NCI-H2196 treated with DMSO at 0.1 percent for 48 hours (cell line): ENCODE measurements around the gene PCK2.

Experiments
- DNase-seq: peaks from one replicate; lab custom pipeline; 2025; ENCODE audit not compliant: unreplicated experiment; lab: John Stamatoyannopoulos, UW

PCK2 gene

DNA sequence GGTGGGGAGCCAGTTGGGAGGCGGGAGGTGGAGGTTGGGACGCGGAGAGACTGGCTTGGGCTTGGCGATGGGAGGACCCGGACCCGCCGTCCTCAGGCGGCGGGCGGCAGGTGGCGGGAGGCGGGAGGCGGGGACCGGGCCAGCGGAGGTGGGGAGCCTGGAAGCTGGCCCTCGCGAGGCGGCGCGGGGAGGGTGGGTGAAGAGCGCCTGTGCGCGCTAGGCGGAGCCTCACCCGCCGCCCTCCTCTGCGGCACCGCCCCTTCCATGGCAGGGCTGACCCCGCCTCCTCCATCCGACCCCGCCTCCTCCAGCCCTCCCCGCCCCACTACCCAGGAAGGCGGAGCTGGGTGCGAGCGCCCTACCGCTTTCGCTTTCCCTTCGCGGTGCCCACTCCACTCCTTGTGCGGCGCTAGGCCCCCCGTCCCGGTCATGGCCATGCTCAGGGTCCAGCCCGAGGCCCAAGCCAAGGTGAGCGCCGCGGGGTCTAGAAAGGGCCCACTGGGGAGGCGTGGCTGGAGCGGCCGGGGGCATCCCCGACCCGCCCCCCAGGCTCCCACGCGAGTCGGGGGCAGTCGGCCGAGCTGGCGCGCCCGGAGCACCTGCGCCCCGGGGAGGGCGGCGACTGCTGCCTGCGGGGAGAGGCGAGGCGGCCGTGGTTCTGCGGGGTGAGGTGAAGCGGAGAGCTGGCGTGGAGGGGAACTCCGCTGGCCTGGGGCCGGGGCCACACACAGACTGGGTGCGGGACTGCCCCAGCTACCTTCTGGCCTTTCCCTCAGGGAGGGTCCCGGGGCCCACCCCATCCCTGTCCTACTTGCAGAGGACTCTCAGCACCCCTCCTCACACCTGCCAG is 41.9 kb downstream of the PCK2 start, which contains the start of gene PSME1:
Gene PSME1 (plus strand): TSS at position 361 of the 850 bp plus-strand sequence. CDS start 69 bp downstream, at position 430.
- peak; percentile 90 for DNase-seq

DNA sequence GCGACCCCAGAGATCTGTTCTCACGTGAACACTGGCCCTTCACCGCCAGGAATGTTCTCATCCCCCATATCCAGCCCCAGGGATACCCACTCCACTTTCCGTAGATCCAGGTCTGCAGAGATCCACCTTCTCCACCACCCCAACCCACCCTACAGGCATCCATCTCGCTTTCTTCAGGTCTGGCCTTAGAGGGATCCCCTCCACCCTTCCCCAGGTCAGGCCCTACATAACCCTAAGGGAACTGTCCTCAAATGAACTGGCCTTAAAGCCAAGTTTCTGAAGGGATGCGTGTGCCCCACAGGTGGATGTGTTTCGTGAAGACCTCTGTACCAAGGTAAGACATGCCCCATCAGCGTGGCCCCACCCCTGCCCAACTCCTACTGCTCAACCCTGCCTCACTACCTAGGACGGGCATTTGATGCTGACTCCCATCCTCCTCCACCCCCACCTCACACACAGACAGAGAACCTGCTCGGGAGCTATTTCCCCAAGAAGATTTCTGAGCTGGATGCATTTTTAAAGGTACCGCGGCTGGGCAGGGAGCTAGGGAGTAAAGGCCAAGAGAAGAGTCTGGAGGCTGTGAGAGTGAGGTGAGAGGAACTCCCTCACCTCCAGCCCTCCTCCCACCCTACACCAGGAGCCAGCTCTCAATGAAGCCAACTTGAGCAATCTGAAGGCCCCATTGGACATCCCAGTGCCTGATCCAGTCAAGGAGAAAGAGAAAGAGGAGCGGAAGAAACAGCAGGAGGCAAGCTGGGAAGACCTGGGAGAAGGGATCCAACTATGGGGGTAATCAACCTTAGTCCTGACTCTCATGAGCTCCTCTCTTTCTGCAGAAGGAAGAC is 42.8 kb downstream of the PCK2 start:
- DNase-seq, result no peak

DNA sequence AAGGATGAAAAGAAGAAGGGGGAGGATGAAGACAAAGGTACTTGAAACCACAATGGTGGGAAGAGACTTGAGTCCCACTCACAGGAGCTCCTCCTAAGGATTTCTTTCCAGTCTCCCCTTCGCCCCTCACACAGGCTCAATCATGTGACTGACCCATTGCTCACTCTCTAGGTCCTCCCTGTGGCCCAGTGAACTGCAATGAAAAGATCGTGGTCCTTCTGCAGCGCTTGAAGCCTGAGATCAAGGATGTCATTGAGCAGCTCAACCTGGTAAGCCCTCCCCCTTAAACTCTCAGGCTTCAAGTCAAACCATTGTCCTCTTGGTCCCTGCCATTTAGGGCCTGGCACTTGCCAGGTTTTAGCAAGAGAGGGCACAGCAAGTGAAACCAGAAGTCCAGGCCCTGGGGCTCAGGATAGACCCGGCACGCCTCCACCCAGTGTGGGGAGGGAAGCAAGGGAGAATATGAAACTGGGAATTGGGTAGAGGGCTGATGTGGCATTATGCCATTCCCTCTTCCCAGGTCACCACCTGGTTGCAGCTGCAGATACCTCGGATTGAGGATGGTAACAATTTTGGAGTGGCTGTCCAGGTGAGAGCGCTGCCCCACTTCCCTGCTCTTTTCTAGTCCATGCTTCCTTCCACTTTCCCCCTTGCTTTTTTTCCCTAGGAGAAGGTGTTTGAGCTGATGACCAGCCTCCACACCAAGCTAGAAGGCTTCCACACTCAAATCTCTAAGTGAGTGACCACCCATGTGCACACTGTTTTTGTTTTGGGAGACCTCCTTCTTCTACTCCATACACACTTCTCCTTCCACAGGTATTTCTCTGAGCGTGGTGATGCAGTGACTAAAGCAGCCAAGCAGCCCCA is 43.7 kb downstream of the PCK2 start:
- no peak for DNase-seq

DNA sequence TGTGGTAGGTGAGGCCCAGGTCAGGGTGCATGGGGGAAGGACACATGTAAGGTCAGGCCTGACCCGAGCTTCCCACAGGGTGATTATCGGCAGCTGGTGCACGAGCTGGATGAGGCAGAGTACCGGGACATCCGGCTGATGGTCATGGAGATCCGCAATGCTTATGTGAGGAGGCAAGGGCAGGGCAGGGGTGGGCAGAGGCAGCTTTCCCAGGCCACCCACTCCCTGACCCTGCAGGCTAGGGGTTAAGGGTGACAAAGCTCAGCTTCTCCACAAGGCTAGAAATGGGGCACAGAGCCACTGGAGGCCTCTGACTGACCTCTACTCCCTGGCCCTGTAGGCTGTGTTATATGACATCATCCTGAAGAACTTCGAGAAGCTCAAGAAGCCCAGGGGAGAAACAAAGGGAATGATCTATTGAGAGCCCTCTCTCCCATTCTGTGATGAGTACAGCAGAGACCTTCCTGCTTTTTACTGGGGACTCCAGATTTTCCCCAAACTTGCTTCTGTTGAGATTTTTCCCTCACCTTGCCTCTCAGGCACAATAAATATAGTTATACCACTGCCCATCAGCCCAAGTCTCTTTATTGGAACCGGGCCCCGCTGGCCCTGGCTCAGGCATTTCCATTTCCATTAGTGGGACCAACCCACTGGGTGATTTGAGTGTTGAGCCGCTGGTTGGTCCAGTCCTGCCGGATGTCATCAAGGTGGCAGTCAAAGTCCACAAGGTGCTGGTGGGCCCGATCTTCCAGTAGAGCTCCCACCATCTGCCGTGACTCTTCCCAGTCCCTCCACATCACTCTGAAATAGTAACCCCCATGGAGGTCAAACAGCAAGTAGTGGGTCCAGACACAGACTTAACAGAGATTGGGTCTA is 44.5 kb downstream of the PCK2 start:
- no peak for DNase-seq

DNA sequence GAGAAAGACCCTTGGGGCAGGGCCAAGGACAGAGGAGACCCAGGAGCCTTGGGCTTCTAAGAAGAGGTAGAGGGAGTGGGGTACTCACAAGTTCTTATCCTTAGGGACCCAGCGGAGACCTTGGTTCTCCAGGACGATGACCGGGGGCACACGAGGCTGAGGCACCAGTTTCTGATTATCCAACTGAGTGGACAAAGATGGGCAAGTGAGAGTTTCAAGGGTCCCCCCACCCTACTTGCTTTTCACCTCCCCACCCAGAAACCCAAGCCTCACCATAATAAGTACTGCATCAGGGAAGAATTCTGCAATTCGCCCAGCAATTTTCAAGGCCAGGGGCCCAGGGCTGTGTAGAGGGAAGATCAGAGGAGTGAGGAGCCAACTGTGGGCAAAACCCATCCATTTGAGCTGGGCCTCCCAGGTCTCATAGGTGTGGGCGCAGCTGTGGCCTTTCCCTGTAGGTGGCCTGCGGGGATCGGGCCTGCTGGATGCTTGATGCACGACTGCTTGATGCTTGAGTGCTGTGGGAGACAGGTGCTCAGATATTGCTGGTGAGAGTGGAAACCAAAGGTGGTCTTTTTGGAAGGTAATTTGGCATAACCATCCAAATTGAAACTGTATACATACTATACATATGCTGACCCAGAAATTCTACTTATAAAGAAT is 45.3 kb downstream of the PCK2 start:
- no peak for DNase-seq

DNA sequence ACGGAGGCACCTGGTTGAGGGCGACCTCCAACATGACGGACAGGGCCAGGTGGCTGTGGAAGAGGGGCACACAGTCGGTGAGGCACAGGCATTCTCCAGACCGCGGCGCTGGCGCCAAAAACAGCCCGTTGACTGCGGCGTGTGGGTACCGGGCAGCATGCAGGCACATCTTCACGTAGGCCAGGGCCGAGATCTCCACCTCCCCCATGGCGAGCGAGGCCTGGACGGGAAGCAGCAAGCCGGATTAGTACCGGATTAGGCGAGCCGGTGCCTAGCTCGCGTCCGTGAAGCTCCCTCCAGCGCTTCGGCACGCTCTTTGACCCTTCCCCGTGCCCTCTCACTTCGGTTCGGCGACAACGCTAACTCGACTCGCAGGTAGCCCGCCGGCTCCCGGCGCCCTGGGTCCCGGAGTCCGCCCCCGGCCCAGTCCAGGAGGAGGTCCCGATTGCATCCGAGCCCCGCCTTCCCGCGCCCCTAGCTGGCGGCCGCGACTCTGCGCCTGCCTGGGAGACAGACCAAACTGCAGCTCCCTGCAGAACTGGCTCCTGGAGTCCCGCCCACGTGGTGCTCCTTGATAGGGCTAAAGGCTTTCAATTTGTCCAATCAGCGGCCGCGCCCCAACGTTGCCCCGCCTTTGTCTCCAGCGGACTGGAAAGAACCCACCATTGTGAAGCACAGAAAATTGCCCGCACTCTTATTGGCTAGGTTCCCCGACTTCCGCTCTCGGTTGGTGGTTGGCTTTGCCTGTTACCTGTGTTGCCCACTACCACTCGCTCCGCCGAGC is 47.2 kb downstream of the PCK2 start, which contains the start of gene EMC9:
Gene EMC9 (minus strand): TSS at position 495 of the 784 bp plus-strand sequence. CDS start 287 bp downstream, at position 208.
- DNase-seq, result peak; percentile 99

DNA sequence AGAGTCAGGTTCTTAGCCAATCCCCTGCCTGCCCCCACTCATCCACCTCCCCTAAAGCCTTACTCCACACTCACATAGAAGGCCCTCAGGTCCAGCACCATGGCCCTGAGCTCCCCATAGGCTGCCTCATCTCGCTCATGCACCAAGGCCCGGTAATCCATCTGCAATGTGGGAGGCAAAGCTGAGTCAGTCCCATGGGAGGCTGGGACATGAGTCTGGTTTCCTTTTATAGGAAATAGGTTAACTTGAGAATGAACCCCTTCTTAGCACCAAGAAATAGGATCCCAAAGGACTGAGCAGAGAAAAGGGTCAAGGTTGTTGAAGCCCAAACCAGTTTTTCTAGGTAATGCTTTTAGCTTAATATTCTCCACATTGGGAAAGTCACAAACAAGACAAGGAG is 49.4 kb downstream of the PCK2 start:
- no peak for DNase-seq

DNA sequence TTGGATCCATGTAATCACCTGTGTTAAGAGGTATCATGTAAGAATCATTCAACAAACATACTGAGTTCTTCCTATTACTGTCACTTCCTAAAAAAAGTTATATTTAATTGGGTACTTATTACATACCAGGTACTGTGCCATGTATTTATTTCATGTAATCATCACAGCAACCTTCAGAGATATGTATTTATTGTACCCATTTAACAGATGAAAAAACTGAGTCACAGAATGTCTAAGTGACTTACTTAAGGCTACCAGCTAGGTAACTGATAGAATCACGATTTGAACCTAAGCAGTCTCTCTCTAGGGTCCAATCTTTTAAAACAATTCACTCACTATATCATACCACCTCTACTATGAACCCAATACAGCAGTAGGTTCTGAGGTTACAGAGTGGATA is 50.3 kb downstream of the PCK2 start:
- no peak for DNase-seq

DNA sequence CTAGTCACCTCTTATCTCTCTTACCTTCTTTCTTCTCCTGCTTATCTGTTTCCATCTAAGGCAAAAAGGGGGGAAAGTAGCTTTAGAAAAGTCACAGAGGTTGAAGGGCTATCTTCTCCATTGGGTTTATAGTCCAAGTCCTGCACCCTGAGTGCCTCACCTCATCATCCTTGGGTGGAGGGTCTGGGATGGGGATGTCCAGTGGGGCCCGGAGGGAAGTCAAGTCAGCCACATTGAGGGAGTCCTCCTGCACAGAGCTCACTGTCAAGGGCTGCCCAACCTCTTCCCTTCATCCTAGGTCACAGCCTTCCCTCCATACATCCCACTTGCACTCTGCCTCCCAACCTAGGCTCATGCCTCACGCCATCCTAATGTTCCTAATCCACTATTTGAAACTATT is 51.1 kb downstream of the PCK2 start:
- no peak for DNase-seq

DNA sequence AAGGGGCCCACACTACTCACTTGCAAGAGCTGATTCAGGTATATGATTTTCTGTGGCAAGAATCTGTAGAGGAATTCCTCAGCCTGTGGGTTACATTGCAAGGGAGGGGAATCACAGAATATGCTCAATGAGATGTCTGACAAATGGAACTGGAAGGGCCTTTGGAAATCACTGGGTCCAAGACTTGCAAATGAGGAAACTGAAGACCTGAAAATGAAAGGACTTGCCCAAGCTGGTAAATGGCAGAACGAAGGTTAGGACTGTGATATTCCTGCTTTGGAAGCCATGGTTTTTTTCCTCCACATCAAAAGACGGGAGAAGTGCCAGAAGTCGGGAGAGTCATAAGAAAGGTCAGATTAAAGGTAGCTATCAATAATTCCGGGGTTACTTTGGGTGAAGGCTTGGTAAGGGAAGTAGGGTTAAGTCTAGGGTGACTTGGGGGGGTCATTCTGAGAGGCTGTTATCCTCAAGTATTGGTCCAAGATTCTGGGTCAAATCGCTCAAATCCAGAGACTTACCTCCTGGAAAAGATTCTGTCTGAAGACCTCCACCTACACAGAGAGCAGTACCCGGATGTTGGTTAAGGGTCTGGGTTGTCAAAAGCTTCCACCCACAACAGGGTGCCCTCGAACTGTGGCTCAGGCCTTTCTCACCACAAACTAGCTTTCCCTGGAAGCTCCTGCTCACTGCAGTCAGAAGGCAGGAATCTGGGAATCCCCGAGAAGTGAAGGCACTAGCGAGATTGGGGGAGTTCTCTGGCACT is 51.8 kb downstream of the PCK2 start:
- DNase-seq, result no peak

DNA sequence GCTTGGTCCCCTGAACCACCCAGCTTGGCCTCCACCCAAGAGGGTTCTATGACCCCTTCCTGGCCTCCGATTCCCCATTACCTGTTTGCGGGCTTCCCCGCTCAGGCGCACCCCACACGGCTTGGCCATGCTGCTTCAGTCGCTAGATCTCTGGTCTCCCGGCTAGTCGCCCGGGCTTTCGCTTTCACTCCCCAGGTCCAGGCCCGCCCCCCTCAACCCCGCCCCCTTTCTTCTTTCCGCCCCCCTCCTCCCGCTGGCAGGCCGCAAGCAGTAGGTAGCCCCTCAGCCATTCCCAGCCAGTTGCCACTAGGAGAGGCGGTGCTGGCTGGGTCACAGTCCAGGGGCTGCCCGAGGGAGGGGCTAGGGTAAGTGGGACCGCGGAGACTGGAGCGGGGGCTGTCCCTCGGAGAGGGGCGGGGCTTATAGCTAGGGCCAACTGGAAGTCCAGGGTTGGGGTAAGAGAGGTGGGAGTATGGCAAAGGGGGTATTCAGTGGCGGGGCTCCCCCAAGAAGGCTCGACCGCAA is 52.4 kb downstream of the PCK2 start, which contains the start of gene PSME2:
Gene PSME2 (minus strand): TSS at position 158 of the 525 bp plus-strand sequence. CDS start 29 bp downstream, at position 129.
- DNase-seq, result peak; percentile 96

DNA sequence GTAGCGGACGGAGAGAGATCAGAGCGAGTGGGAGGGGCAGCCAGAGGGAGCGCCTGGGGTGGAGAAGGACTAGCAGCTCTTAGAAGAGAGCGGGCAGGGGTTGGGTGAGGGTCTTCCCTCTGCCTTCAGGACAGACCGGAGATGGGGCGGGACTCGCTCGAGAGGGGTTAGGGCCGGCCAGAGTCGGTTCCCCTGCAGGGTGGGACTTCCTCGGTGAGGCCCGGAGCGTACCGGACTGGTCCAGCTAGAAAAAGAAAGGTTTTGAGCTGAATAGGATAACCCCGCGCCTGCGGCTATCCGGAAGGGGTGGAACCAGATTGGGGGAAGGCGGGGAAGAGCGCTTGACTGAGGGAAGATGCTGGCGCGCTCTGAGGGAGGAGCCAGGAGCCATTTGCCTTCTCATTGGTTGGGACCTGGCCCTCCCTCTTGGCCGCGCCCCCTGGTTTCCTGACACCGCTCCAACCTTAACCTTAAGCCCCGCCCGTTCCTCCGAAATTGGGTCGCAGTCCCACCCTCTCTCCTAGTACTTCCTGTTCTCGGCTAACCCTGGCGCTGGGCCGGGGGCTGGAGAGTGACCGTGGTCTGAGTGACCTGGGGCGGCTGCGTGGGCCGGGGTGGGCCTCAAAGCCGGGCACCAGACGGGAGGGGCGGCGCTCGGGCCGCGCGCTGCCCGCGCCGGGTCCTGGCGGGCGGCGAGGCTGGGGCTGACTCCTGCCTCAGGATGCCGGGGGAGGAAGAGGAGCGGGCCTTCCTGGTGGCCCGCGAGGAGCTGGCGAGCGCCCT is 53.1 kb downstream of the PCK2 start, which contains the start of gene RNF31:
Gene RNF31 (plus strand): TSS at position 521 of the 783 bp plus-strand sequence. CDS start 201 bp downstream, at position 722.
- peak; percentile 98 for DNase-seq

DNA sequence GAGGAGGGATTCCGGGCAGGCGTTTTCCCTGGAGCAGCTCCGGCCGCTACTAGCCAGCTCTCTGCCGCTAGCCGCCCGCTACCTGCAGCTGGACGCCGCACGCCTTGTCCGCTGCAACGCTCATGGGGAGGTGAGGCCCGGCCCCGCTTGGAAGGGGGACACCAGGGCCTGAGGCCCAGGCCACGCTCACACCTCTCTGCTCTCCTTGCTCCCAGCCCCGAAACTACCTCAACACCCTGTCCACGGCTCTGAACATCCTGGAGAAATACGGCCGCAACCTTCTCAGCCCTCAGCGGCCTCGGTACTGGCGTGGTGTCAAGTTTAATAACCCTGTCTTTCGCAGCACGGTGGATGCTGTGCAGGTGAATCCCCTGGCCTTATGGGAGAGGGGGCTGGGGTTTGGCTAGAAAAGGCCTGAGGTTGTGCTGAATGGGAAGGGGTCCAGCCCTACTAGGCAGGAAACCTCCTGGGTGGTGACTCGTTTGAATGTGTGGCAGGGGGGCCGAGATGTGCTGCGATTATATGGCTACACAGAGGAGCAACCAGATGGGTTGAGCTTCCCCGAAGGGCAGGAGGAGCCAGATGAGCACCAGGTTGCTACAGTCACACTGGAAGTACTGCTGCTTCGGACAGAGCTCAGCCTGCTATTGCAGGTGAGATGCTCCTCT is 53.8 kb downstream of the PCK2 start:
- no peak for DNase-seq

DNA sequence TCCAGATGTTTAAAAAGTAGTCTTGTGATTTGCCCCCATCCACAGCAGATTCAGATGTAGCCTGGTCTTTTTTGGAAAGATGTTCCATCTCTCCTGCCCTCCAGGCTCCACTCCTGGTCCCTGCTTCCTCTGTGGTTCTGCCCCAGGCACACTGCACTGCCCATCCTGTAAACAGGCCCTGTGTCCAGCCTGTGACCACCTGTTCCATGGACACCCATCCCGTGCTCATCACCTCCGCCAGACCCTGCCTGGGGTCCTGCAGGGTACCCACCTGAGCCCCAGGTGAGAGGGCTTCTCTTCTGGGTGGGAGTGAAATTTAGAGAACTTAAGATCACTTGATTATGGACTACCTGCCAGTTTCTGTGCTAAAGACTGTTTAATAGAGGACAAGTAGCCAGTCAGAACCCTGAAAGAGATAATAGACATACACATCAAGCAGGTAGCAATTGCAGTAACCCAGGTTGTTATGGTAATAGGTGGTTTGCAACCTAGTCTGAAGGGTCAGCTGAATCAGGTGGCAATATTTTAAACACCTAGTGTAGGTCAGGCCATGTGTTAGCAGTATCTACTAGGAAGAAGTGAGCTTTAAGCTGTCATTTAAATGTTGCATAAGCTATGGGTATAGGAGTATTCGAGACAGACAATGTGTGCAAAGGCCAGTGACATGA is 55.3 kb downstream of the PCK2 start:
- DNase-seq, result no peak

DNA sequence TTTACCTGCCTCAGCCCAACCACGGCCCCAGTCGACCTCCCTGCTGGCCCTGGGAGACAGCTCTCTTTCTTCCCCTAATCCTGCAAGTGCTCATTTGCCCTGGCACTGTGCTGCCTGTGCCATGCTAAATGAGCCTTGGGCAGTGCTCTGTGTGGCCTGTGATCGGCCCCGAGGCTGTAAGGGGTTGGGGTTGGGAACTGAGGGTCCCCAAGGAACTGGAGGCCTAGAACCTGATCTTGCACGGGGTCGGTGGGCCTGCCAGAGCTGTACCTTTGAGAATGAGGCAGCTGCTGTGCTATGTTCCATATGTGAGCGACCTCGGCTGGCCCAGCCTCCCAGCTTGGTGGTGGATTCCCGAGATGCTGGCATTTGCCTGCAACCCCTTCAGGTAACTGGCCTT is 56.0 kb downstream of the PCK2 start:
- DNase-seq, result no peak
